Uterus (tissue), 2 donors: Measurements from ENCODE around the gene BPHL.

Experiments used
- CTCF ChIP-seq, 4 experiments: fragments of 200-600 bp in 2 of 4; fragments of 450-650 bp in 2 of 4; sonication (generic) in 2 of 4; IDR thresholded peaks; one replicate each; pipeline ENCODE4 v1.5.1; 2016 to 2019; ENCODE audit warnings: antibody characterized with exemption in 4 of 4, mild to moderate bottlenecking in 2 of 4, moderate library complexity in 1 of 4
- POLR2A ChIP-seq, 2 donors: fragments of 450-650 bp; IDR thresholded peaks; one replicate each; pipeline ENCODE4 v1.6.1; 2016; ENCODE audit warnings: antibody characterized with exemption in 2 of 2, mild to moderate bottlenecking in 1 of 2, moderate library complexity in 1 of 2

GRCh38 chr6:3128356-3129108 lies 10.0 kb downstream of the BPHL start:
- no peak for TF ChIP-seq CTCF (IDR thresholded peaks at IDR 0.05)
- no peak for TF ChIP-seq POLR2A (IDR thresholded peaks at IDR 0.05)
